Measurements from ENCODE around the gene FGGY.
"Not testable (repeated sequence)": the region's sequence is repeated elsewhere in the genome, so short reads cannot be mapped to it uniquely, and the experiment has no call there.

The FGGY gene

DNA sequence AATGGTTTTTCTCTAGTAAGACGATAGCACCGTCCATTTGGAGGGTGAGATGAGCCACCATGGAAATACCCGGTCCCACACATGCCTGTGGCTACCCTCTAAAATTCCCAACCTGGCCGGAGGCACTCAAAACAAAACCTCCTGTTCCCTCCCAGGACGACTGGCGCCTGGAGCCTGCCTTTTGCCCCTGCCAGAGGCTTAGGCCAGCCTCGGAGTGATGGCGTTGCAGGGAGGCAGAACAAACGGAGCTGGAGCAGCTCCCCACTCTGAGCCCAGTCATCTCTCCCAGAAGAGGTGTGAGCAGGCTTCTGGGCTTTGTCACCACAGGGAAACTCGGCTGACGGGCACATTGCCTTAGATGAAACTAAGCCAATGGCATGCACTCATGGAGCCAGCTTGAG, 304.1 kb downstream of the FGGY start:
- DNase-seq (ENCODE audit: low read depth, low spot score): peak; percentile 39

DNA sequence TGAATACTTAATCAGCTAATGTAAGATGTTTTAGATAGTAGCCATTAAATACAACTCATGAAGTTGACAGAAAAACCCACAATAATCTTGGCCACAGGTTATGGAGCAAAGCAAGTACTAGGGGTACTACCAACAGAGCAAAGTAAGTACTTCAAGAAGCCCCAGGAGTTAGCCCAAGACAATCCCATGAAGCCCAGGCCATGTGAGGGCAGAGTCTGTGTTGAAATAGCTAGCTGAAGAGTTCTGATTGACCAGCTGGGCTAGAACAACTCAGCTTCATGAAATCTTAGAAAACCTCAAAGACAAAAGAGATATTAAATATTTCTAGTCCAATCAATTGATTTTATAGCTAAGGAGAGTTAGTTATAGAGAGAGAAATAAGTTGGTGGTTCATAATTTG, 304.9 kb downstream of the FGGY start:
- no peak for DNase-seq (ENCODE audit: low read depth, low spot score)
- in situ Hi-C loops (cut with HindIII; ENCODE audit: low sequenced_read_pairs): no loop called here
- TF ChIP-seq, protein P1, sequence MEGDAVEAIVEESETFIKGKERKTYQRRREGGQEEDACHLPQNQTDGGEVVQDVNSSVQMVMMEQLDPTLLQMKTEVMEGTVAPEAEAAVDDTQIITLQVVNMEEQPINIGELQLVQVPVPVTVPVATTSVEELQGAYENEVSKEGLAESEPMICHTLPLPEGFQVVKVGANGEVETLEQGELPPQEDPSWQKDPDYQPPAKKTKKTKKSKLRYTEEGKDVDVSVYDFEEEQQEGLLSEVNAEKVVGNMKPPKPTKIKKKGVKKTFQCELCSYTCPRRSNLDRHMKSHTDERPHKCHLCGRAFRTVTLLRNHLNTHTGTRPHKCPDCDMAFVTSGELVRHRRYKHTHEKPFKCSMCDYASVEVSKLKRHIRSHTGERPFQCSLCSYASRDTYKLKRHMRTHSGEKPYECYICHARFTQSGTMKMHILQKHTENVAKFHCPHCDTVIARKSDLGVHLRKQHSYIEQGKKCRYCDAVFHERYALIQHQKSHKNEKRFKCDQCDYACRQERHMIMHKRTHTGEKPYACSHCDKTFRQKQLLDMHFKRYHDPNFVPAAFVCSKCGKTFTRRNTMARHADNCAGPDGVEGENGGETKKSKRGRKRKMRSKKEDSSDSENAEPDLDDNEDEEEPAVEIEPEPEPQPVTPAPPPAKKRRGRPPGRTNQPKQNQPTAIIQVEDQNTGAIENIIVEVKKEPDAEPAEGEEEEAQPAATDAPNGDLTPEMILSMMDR (IDR thresholded peaks at IDR 0.05; ENCODE audit: low read depth, low read length): no peak
- no peak overlapping the region for H3K4me3 ChIP-seq (ENCODE audit: low read depth, low read length)

More for the DNA sequence above, 304.1 kb downstream of the FGGY start:
- TF ChIP-seq, protein P1 (IDR thresholded peaks at IDR 0.05; ENCODE audit: low read depth, low read length): no peak
- H3K4me3 ChIP-seq (ENCODE audit: low read depth, low read length): no peak overlapping the region
- in situ Hi-C loops (cut with HindIII; ENCODE audit: low sequenced_read_pairs): no loop called here

DNA sequence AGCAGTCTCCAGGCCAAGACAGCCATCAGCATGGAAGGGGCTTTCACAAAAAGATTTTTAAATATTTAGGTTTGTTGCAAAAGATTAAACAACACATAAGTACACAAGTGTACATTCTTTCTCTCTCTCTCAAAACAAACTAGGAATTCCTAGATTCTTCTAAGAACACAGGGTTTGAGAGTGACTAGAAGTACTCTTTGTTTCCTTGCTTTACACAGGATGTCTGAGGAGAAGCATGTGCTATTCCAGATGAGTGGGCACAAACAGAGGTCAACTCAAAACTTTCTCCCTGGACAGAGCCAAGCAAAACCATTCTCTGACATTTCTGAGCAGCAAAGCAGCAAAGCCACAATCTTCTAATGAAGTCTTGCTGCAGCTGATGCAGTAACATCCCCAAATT, 307.3 kb downstream of the FGGY start:
- peak; percentile 30 for DNase-seq (ENCODE audit: low read depth, low spot score)
- in situ Hi-C loops (cut with HindIII; ENCODE audit: low sequenced_read_pairs): no loop called here
- no peak overlapping the region for H3K4me3 ChIP-seq (ENCODE audit: low read depth, low read length)
- TF ChIP-seq, protein P1 (IDR thresholded peaks at IDR 0.05; ENCODE audit: low read depth, low read length): no peak

DNA sequence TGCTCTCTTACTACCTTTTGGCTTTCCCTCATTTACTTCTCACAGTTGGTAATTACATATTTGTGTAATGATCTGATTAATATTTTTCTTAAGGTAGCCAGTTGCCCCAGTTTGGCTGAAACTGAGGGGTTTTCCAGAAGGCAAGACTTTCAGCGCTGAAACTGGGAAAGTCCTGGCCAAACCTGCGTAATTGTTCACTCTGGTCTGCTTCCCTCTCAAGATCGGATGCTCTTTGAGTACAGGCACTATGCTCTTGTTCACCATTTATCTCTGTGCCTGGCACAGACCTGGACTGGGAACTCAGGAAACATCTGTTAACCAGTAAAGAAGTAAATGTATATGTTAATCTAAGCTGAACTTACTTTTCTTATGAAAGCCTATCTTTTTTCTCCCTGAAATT, 308.3 kb downstream of the FGGY start:
- no peak for DNase-seq (ENCODE audit: low read depth, low spot score)
- TF ChIP-seq, protein P1 (IDR thresholded peaks at IDR 0.05; ENCODE audit: low read depth, low read length): no peak
- in situ Hi-C loops (cut with HindIII; ENCODE audit: low sequenced_read_pairs): no loop called here
- H3K4me3 ChIP-seq (ENCODE audit: low read depth, low read length): no peak overlapping the region

DNA sequence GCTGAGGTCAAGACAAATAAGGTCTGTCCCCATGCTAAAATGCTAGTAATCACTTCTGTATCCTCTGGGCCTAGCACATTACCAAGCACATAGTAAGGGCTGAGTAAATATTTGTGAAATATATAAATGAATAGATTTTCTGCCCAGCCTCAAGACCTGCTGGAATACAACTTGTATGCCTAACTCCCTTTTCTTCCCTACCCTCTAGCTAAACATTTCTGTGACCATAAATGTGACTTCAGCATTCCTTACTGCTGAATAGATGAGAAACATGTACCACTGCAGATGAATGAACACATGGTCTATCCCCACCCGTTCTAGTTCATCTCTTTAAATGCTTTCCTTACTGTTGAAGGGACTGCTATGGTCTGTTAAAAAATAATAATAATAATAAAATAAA, 308.9 kb downstream of the FGGY start:
- TF ChIP-seq, protein P1 (IDR thresholded peaks at IDR 0.05; ENCODE audit: low read depth, low read length): no peak
- peak; percentile 46 for DNase-seq (ENCODE audit: low read depth, low spot score)
- no peak overlapping the region for H3K4me3 ChIP-seq (ENCODE audit: low read depth, low read length)
- in situ Hi-C loops (cut with HindIII; ENCODE audit: low sequenced_read_pairs): no loop called here

DNA sequence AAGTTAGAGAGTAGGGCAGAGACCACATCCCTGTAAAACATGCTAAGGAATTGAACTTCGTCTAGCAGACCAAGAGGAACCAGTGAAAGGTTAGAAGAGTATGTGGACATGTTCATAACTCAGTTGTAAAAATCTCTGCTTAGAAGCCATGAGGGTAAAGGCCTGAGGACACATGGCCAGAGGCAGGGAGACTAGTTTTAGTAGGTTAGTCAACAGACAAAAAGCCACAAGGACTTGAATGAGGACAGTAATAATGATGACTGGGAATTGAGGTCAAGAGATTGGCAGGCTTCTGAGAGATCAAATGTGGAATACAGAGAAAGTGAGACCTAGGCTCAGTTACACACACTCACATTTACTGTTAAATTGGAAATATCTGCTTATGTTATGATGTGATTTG, 312.4 kb downstream of the FGGY start:
- no peak overlapping the region for H3K4me3 ChIP-seq (ENCODE audit: low read depth, low read length)
- no peak for DNase-seq (ENCODE audit: low read depth, low spot score)
- in situ Hi-C loops (cut with HindIII; ENCODE audit: low sequenced_read_pairs): no loop called here
- TF ChIP-seq, protein P1 (IDR thresholded peaks at IDR 0.05; ENCODE audit: low read depth, low read length): no peak

DNA sequence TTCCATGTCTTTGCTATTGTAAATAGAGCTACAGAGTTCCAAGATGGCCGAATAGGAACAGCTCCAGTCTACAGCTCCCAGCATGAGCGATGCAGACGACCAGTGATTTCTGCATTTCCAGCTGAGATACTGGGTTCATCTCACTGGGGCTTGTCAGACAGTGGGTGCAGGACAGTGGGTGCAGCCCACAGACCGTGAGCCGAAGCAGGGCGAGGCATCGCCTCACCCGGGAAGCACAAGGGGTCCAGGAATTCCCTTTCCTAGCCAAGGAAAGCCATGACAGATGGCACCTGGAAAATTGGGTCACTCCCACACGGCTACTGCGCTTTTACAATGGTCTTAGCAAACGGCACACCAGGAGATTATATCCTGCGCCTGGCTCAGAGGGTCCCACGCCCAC, 313.6 kb downstream of the FGGY start:
- in situ Hi-C loops (cut with HindIII; ENCODE audit: low sequenced_read_pairs); DNase-seq (ENCODE audit: low read depth, low spot score): not testable (repeated sequence)

More for the DNA sequence above, 313.6 kb downstream of the FGGY start:
- H3K4me3 ChIP-seq (ENCODE audit: low read depth, low read length): not testable (repeated sequence)
